GM23338 (cell line): ENCODE results near the gene CLIC3. TPM values are rescaled to one million over a fixed set of nuclear protein-coding genes. Genes with fewer than 3 reads are reported as not detected.

Experiments used
- ATAC-seq: fragments of 200-7000 bp; cut with Tn5 transposase; 3 replicates; pipeline ENCODE4 v1.9.1; 2020
- DNase-seq: peaks from one replicate; pipeline ENCODE4 v3.0.0-alpha.2; 2015; ENCODE audit warnings: low spot score
- H2AFZ ChIP-seq: fragments of 200-600 bp; sonication (generic); 2 replicates; pipeline ENCODE4 v1.8.0; 2016; ENCODE audit warnings: antibody characterized with exemption, mild to moderate bottlenecking, moderate library complexity
- H3F3A ChIP-seq: fragments of 200-600 bp; sonication (generic); replicated peaks from 2 replicates; pipeline ENCODE4 v1.8.0; 2017; ENCODE audit warnings: antibody characterized with exemption, mixed run types, low read depth
- H3K27ac ChIP-seq: fragments of 200-600 bp; sonication (generic); 2 replicates; pipeline ENCODE4 v1.6.1; 2016; ENCODE audit warnings: low read depth
- H3K27me3 ChIP-seq: fragments of 200-600 bp; sonication (generic); 2 replicates; pipeline ENCODE4 v1.8.0; 2016; ENCODE audit warnings: mild to moderate bottlenecking, mixed run types, moderate library complexity; ENCODE audit not compliant: insufficient read depth
- H3K36me3 ChIP-seq: fragments of 200-600 bp; sonication (generic); 2 replicates; pipeline ENCODE4 v1.8.0; 2016; ENCODE audit warnings: mild to moderate bottlenecking; ENCODE audit not compliant: insufficient read depth
- H3K4me1 ChIP-seq: fragments of 200-600 bp; sonication (generic); 2 replicates; pipeline ENCODE4 v1.8.0; 2016; ENCODE audit warnings: mild to moderate bottlenecking, moderate library complexity; ENCODE audit not compliant: insufficient read depth
- H3K4me2 ChIP-seq: fragments of 200-600 bp; sonication (generic); 2 replicates; pipeline ENCODE4 v1.7.1; 2017; ENCODE audit warnings: mixed run types
- H3K4me3 ChIP-seq: fragments of 200-600 bp; sonication (generic); 2 replicates; pipeline ENCODE4 v1.6.1; 2016; ENCODE audit warnings: mixed run types
- H3K79me2 ChIP-seq: fragments of 200-600 bp; sonication (generic); replicated peaks from 2 replicates; pipeline ENCODE4 v1.8.0; 2017; ENCODE audit warnings: mild to moderate bottlenecking; ENCODE audit not compliant: insufficient read depth
- H3K9me2 ChIP-seq: fragments of 200-600 bp; sonication (generic); 2 replicates; pipeline ENCODE4 v1.8.0; 2017; ENCODE audit not compliant: insufficient read depth
- H4K20me1 ChIP-seq: fragments of 200-600 bp; sonication (generic); replicated peaks from 2 replicates; pipeline ENCODE4 v1.8.0; 2017; ENCODE audit warnings: mild to moderate bottlenecking; ENCODE audit not compliant: insufficient read depth
- H3K27ac Mint-ChIP-seq: 2 replicates; pipeline ENCODE4 v1.8.0; 2020; ENCODE audit warnings: inconsistent platforms, mild to moderate bottlenecking, moderate library complexity, mixed read lengths
- H3K27me3 Mint-ChIP-seq: 3 replicates; pipeline ENCODE4 v1.8.0; 2022; ENCODE audit warnings: low read depth, mild to moderate bottlenecking, moderate library complexity, mixed read lengths, inconsistent platforms; ENCODE audit not compliant: insufficient read depth, poor library complexity
- H3K36me3 Mint-ChIP-seq: 3 replicates; pipeline ENCODE4 v1.8.0; 2021; ENCODE audit warnings: low read depth, mild to moderate bottlenecking, inconsistent platforms, moderate library complexity, mixed read lengths
- H3K4me1 Mint-ChIP-seq: 3 replicates; pipeline ENCODE4 v1.8.0; 2020; ENCODE audit warnings: mild to moderate bottlenecking, inconsistent platforms, mixed read lengths
- H3K4me3 Mint-ChIP-seq: 3 replicates; pipeline ENCODE4 v1.8.0; 2021; ENCODE audit warnings: moderate library complexity, mild to moderate bottlenecking, inconsistent platforms, mixed read lengths
- H3K9me3 Mint-ChIP-seq: 3 replicates; pipeline ENCODE4 v1.8.0; 2020; ENCODE audit warnings: moderate library complexity, mild to moderate bottlenecking, inconsistent platforms, mixed read lengths
- CREB1 ChIP-seq: fragments of 250-450 bp; sonication (Bioruptor Pico); IDR thresholded peaks from 2 replicates; pipeline ENCODE4 v1.5.0; 2020; ENCODE audit warnings: low read depth, mild to moderate bottlenecking, moderate library complexity
- CTCF ChIP-seq, 2 experiments: fragments of 200-600 bp in 1 of 2; sonication (generic) in 1 of 2; conservative IDR thresholded peaks; 2 replicates each; pipeline versions ENCODE4 v1.5.1 to v1.6.1; 2016 to 2017; ENCODE audit warnings: antibody characterized with exemption in 2 of 2, low read depth in 2 of 2, mild to moderate bottlenecking in 2 of 2, moderate library complexity in 1 of 2
- ETS1 ChIP-seq: IDR thresholded peaks from 2 replicates; pipeline ENCODE4 v1.6.1; 2016; ENCODE audit warnings: antibody characterized with exemption
- EZH2 ChIP-seq: fragments of 200-600 bp; sonication (generic); IDR thresholded peaks from one replicate; pipeline ENCODE4 v1.8.0; 2017; ENCODE audit warnings: antibody characterized with exemption, mild to moderate bottlenecking, low read depth; ENCODE audit not compliant: unreplicated experiment
- EZH2phosphoT487 ChIP-seq: fragments of 200-600 bp; sonication (generic); IDR thresholded peaks from one replicate; pipeline ENCODE4 v1.8.1; 2018; ENCODE audit warnings: antibody characterized with exemption; ENCODE audit not compliant: unreplicated experiment
- JUNB ChIP-seq: IDR thresholded peaks from one replicate; pipeline ENCODE4 v1.6.1; 2016; ENCODE audit warnings: antibody characterized with exemption; ENCODE audit not compliant: unreplicated experiment
- NANOG ChIP-seq: IDR thresholded peaks from 2 replicates; pipeline ENCODE4 v1.6.1; 2016; ENCODE audit warnings: antibody characterized with exemption, borderline replicate concordance
- POLR2AphosphoS5 ChIP-seq: IDR thresholded peaks from 2 replicates; pipeline ENCODE4 v1.6.1; 2016; ENCODE audit warnings: antibody characterized with exemption, low read depth
- REST ChIP-seq: IDR thresholded peaks from one replicate; pipeline ENCODE4 v1.6.1; 2018; ENCODE audit warnings: antibody characterized with exemption; ENCODE audit not compliant: unreplicated experiment
- STAT1 ChIP-seq: IDR thresholded peaks from one replicate; pipeline ENCODE4 v1.6.1; 2016; ENCODE audit warnings: antibody characterized with exemption; ENCODE audit not compliant: unreplicated experiment
- ZNF114 ChIP-seq: fragments of 250-450 bp; sonication (Bioruptor Pico); IDR thresholded peaks from 2 replicates; pipeline ENCODE4 v1.5.0; 2020; ENCODE audit warnings: mild to moderate bottlenecking, moderate library complexity
- ZNF331 ChIP-seq: fragments of 250-450 bp; sonication (Bioruptor Pico); IDR thresholded peaks from 2 replicates; pipeline ENCODE4 v1.5.0; 2020; ENCODE audit warnings: low read depth, mild to moderate bottlenecking, moderate library complexity
- ZNF462 ChIP-seq: fragments of 250-450 bp; sonication (Bioruptor Pico); IDR thresholded peaks from 2 replicates; pipeline ENCODE4 v1.5.0; 2020; ENCODE audit warnings: mild to moderate bottlenecking, moderate library complexity
- polyA plus RNA-seq: library from polyadenylated mRNA; unstranded; fragments of >200 nt; fragmentation: Nextera tagmentation; extraction: Ambion mirVana; gene quantifications from 2 replicates; pipeline ENCODE4 v1.2.1, GENCODE V29; 2016
- total RNA-seq: library from RNA; depleted of rRNA; stranded (reverse); fragments of >200 nt; shearing (Covaris generic); gene quantifications from 2 replicates; pipeline ENCODE4 v1.2.3, GENCODE V29; 2014

CLIC3 gene
- total and polyA plus RNA-seq, 2 experiments from 2014 or later = 0.53 to 0.56 TPM

GRCh38 chr9:137022662-137023008 lies 26.3 kb upstream of the CLIC3 start:
- TF ChIP-seq REST (no peak), ZNF114 (CRISPR knock-in tag) (no peak), POLR2AphosphoS5 (no peak), CTCF (conservative IDR thresholded peaks at IDR 0.05; ENCODE audit: low read depth in 2 of 2) (no peak), NANOG (no peak), ZNF331 (CRISPR knock-in tag) (no peak), ETS1 (no peak), ZNF462 (CRISPR knock-in tag) (no peak), EZH2phosphoT487 (no peak), CREB1 (CRISPR knock-in tag) (no peak), JUNB (no peak), STAT1 (no peak), EZH2 (no peak)
- Histone ChIP-seq H3K4me1 (peaks cover 7% of the 10 kb centered on the region; the same call in 1 of the 2 replicates), H3K4me3 (no peak overlapping the region), H3K36me3 (no peaks in the 10 kb centered on the region), H3K4me2 (no peak overlapping the region), H3K9me2 (no peaks in the 10 kb centered on the region), H3K27ac (no peak overlapping the region), H4K20me1 (no peaks in the 10 kb centered on the region), H3F3A (0 out of 2 replicates have a peak, but pooled peaks cover 3% of the 10 kb centered on the region), H2AFZ (no peak overlapping the region), H3K27me3 (peaks cover 11% of the 10 kb centered on the region), H3K79me2 (no peaks in the 10 kb centered on the region)
- Mint-ChIP-seq H3K4me1 (no peaks in the 10 kb centered on the region; the same call in 2 of the 3 replicates), H3K4me3 (no peak overlapping the region), H3K9me3 (no peaks in the 10 kb centered on the region), H3K36me3 (no peaks in the 10 kb centered on the region), H3K27ac (no peak overlapping the region), H3K27me3 (peaks cover 18% of the 10 kb centered on the region)
- ATAC-seq (peak; percentile 2), DNase-seq (no peak)
